ENCODE measurements around the gene DCUN1D2.

Gene DCUN1D2

DNA sequence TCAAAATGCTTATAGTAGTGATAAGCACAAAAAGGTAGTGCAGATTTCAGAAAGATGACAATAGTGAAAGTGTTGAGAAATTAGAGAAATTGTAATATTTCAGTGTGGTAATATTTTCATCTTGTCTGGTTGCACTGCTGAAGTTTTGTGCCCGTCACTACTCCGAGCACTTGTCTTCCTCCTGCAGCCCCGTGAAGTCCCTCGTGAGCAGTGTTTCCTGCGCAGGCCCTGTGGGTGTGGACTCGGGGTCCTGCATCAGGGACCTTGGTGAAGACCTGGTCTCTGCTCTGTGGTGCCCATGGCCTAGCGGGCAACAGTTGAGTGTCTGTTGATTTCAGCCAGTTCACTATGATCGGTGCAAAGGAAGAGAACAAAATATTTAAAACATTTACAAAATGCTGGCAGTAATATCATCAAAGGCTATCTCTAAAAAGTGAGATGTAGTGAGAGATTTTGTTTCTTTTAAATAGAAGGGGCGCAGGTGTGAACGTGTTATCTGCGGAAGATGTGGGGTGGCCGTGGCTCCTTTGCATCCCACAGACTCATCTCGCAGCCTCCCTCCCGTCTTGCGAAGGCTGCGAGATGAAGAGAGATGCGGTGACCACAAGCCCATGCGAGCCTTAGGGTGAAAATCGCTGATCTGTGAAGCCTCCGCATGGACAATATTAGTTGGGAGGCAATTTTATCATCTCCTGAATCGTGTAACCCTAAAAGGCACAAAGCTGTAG lies 27.7 kb upstream of the DCUN1D2 start:
- no peak for DNase-seq

DNA sequence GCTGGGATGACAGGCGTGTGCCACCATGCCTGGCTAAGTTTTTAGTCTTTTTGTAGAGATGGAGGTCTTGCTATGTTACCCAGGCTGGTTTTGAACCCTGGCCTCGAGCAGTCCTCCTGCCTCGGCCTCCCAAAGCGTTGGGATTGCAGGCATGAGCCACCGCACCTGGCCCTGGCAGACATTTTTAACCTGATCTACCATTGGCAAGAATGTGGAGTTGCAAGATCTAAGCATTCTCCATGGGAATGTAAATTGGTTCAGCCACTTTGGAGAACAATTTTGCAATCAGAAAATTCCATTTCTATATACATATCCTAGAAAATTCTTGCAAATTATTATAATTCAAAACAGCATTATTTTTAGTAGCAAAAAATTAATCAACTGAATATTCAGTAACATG lies 24.3 kb upstream of the DCUN1D2 start:
- no peak for DNase-seq

DNA sequence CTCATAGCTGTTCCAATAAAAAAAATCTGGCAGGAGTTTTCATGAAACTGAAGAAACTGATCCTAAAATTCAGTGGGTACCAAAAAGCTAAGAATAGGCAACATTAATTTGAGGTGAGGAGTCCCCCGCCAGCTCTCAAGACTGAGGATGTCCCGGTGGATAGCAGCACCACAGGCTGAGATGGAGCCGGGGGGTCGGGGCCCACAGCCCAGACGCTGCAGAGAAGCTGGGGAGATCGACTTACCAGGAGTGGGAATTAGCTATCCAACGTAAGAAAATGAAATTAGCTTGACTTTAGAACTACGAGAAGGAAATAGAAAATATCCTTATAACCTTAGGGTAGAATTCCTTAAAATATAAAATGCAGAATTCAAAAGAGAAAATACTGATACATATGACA lies 23.2 kb upstream of the DCUN1D2 start:
- no peak for DNase-seq

DNA sequence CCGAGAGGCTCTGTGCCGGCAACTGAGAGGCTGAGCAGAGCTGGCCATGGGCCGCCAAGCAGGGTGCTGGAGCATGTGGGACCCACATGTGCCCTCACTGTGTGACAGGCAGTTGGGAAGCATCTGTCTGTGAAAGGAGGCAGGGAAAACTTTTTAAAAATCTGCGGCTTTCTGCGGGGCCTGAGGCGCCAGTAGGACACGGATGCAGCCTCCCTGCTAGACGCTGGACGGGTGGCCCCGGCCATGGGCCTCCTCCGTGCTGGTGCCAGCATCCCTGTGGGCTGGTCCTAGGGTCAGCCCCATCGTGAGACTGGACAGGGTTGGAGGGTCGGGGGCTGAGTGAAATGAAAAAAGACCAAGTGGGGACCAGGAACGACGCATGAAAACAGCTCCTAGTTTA lies 20.9 kb upstream of the DCUN1D2 start:
- DNase-seq: no peak

DNA sequence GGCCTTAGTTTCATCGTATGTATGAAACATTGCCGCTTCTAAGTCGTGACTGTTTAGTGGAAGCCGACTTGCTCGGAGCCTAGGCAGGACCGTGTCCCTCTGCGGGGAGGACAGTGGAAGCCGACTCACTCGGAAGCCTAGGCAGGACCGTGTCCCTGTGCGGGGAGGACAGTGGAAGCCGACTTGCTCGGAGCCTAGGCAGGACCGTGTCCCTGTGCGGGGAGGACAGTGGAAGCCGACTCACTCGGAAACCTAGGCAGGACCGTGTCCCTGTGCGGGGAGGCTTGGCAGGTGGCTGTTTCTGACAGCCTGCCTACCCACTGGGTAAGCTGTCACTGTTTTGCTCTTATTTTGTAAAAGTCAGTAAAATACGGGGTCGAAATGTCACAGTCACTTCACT lies 20.4 kb upstream of the DCUN1D2 start:
- DNase-seq: no peak

DNA sequence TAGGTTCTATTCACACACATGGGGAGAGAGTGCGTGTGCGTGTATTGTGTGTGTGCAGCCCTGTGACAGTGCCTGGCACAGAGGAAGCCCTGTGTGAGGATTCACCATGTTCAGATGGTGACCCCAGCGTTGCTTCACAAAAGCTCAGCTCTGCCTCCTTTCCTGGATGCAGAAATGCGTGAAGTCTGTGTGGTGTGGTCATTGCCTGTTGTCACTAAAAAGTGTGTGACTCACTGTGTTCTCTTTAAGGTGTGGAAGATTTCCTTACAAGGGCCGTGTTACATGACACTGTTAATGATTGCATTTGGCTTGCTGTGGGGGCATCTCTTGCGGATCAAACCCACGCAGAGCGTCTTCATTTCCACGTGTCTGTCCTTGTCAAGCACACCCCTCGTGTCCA lies 19.5 kb upstream of the DCUN1D2 start:
- DNase-seq: no peak

DNA sequence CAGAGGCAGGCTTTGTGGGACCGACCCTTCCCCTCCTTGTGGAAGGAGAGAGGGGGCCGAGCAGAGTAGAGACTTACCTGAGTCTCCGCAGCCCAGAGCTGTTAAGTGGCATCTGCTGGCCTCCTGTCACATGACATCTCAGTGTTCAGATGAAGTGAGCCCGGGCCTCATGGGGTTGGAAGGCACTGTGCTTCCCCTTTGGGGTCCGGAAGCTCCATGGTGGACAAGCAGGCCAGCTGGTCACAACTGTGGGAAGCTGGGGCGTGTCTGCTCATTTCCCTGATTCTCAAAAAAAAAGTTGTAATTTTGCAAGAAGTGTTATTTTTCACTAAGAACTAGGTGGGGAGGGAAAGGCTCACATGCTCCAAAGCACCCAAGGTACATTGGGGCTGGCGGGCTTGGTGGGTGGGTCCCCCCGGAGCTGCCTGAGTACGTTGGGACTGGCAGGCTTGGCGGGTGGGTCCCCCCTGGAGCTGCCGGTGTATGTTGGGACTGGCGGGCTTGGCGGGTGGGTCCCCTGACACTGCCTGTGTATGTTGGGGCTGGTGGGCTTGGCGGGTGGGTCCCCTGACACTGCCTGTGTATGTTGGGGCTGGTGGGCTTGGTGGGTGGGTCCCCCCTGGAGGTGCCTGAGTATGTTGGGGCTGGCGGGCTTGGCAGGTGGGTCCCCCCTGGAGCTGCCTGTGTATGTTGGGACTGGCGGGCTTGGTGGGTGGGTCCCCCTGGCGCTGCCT lies 18.2 kb upstream of the DCUN1D2 start:
- no peak for DNase-seq

DNA sequence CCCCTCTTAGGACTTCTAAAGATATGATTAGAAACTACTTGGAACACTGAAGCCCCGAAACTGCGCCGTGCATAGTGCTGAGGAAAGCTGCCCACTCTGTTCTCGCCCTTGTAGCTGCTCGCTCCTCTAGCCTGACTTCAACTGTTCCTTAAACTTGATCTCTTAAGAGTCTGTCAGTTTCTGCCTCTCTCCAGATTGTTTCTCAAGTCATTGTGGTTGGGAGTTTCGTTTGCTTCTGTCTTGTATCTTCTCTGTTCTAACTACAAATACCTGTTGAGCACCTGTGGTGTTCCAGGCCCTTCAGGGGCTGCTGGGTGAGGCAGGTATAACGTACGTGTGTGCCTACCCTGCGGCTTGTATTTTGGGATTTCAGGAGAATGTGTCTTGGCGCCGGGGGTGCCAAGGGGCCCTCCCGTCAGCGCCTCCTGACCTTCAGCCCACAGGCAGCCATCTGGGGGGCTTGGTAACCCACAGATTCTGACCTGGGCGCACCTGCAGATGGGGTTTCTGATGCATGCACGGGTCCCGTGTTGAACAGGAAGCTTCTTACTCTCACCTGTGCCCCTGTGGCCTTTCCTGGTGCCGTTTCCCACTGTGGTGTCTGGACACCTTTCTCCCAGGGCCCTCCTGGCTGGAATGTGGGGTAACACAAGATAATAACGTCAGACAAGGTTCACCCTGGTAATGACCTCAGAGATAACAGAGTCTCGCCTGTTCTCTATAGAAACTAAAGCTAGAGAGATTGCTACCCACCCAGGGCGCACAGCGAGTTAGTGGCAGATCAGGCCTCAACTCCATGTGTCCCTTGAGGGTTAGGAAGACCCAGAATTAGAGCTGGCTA lies 17.2 kb upstream of the DCUN1D2 start:
- DNase-seq: no peak

DNA sequence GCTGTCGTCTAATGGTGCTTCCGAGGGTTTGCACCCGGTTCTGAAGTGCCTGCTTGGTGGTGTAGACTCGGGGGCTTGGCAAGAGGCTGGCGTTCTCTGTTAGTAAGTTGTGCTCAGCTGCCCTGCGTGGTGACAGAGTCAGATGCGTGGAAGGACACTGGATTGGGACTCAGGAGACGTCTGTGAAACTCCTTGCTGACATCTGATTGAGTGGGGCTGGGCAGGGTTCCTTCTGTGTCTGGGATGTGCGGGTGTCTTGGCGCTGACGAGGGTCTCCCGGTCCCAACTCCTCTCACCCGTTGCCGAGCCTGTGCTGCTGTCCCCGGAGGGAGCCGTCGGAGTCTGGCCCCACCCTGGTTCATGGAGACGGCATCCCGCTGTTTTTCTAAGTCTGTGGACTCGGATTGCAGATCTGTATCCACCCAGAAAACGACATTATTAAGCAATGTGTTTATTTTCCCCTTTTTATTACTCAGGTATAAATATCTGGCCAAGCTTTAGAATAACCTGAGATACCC lies 16.4 kb upstream of the DCUN1D2 start:
- no peak for DNase-seq

DNA sequence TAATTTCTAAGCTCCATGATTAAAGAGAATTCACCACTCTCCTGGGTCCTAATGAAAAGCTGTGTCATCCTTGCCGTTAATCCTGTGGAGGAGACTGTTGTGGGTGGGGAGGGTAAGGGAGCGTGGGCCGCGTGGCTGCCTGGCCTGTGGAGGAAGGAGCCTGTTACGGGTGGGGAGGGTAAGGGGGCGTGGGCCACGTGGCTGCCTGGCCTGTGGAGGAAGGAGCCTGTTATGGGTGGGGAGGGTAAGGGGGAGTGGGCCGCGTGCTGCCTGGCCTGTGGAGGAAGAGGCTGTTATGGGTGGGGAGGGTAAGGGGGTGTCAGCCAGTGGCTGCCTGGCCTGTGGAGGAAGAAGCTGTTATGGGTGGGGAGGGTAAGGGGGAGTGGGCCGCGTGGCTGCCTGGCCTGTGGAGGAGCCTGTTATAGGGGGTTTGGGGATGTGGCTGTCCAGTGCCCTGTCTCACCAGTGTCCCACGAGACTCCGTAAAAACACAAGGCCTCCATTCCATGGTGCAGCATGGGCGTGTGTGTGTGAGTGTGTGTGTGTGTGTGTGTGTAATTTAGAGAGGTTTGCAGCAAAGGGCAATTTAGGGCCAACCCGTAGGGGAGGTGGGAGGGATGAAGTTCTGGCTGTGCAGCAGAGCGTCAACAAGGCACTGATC lies 15.6 kb upstream of the DCUN1D2 start:
- no peak for DNase-seq

DNA sequence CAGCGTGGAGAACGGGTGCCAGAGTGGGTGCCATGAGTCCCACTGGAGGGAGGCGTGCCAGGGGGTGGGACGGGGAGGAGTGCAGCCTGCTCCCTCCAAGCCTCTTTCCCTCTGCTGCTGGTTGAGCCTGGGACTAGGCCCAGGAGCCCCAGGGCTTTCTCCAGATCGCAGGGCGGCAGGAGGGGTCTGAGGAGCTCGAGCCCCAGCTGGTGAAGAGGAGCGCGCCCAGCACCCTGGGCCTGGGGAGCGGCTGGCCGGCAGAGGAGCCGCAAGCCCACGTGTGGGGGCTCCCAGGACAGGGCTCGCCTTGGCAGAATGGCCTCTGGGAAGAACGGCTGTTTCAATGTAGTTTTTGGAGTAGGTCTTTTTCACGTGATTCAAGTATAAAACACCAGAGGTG lies 12.2 kb upstream of the DCUN1D2 start:
- no peak for DNase-seq

DNA sequence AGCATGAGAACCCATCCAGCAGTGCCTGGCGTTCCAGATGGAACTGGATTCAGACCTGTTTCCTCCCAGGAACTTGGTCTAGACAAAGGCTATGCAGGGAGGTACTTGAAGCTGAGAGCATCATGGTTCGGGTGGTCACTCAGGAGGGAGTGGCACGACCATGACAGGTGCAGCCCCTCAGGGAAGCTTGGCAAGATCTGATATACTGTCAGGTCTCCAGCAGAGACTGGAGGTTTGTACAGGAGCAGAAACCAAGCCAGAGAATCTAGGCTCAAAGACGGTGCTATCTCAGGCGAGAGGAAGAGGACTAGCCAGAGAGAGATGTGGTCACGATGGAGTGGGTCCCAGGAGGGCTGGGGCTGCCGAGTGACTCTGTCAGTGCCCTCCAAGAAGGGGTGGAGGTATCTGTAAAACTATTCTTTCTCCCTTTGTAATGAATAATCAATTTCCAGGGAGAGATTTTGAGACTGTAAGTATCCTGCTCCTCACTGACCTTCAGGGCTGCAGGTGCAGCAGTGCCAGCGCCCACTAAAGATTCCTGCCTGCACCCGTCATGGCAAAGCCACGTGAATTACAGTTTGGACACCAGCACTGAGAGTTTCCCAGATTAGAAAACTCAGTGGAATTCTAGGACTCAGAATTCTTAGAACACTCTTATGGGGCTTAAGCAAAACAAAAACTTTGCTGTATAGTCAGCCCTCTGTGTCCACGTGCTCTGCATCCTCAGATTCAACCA lies 10.2 kb upstream of the DCUN1D2 start:
- no peak for DNase-seq

DNA sequence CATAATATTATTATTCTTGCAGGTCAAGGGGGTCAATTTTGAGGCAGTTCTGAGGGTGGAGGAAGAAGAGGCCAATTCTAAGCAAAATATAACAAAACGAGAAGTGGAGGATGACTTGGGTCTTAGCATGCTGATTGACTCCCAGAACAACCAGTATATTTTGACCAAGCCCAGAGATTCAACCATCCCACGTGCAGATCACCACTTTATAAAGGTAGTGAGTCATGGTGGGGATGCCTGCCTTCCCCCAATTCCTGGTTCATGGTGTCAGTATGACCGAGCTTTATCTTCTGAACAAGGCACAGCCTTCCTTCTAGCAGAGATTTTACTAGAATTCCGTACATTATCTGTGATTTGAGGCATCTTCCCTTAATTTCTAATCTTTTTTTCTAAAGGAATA lies 9.4 kb upstream of the DCUN1D2 start:
- DNase-seq: no peak

DNA sequence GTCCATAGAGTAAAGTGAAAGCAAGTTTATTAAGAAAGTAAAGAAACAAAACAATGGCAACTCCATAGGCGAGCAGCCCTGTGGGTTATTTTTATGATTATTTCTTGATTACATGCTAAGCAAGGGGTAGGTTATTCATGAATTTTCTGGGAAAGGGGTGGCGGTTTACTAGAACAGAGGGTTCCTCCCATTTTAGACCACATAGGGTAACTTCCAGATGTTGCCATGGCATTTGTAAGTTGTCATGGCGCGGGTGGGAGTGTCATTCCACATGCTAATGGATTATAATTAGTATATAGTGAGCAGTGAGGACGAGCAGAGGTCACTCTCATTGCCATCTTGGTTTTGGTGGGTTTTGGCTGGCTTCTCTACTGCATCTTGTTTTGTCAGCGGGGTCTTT lies 8.4 kb upstream of the DCUN1D2 start:
- DNase-seq: no peak

DNA sequence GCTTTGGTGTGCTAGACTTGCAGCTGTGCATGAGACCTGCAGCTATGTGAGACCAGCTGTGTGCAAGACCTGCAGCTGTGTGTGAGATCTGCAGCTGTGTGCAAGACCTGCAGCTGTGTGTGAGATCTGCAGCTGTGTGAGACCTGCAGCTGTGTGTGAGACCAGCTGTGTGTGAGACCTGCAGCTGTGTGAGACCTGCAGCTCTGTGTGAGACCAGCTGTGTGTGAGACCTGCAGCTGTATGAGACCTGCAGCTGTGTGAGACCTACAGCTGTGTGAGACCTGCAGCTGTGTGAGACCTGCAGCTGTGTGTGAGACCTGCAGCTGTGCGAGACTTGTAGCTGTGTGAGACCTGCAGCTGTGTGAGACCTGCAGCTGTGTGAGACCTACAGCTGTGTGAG lies 6.7 kb upstream of the DCUN1D2 start:
- DNase-seq: no peak

DNA sequence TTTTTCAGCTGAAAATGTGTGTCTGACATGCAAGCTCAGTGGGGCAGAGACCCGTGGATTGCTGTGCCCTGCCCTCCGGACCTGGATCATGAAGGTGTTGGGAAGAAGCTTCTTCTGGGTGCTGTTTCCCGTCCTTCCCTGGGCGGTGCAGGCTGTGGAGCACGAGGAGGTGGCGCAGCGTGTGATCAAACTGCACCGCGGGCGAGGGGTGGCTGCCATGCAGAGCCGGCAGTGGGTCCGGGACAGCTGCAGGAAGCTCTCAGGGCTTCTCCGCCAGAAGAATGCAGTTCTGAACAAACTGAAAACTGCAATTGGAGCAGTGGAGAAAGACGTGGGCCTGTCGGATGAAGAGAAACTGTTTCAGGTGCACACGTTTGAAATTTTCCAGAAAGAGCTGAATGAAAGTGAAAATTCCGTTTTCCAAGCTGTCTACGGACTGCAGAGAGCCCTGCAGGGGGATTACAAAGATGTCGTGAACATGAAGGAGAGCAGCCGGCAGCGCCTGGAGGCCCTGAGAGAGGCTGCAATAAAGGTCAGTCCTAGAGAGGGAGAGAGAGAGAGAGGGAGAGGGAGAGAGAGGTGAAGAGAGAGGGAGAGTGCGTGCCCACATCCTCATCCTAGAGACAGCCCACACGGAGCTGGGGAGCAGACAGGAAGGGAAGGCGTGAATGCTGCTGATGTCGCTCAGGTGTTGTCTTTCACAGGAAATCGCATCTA lies 5.1 kb upstream of the DCUN1D2 start:
- no peak for DNase-seq

DNA sequence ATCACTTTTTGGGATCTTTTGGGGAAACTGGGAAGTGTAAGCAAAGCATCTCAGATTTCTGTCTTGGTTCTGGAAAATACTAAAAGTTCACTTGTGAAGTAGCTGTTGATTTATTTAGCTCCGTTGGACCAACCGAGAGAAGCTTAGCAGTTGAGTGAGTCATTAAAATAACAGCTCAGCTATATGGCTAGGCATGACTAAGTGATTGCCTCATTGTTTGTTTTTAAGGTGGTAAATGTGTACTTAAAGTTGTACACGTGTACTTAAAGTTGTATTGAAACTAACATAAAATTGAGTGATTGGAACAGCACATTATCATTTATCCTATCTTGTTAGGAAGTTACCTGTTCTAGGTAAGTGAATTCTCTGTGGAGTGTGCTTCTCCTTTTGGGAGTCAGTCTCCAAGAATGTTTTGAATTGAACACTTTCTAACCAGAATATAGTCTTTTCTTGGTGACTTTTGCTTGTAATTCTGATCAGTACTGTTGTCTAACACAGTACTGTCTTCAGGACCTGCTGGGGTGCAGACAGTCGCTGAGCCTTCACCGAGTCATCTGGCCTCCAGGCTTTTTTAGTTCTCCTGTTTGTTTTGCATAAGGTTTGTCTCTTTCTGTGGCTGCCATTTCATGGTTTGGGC lies 2.9 kb upstream of the DCUN1D2 start:
- DNase-seq: no peak

DNA sequence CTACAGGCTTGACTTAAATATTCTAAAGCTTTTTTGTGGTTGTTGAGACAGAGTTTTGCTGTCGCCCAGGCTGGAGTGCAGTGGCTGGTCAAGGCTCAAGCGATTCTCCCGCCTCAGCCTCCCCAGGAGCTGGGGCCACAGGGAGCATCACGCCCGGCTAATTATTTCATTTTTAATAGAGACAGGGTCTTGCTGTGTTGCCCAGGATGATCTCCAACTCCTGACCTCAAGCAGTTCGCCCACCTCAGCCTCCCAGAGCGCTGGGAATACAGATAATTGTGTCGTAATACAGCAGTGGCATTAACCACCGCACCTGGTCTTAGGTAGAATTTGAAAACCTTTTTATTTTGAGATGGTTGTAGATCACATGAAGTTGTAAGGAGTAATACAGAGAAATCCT lies 1.5 kb upstream of the DCUN1D2 start:
- no peak for DNase-seq

DNA sequence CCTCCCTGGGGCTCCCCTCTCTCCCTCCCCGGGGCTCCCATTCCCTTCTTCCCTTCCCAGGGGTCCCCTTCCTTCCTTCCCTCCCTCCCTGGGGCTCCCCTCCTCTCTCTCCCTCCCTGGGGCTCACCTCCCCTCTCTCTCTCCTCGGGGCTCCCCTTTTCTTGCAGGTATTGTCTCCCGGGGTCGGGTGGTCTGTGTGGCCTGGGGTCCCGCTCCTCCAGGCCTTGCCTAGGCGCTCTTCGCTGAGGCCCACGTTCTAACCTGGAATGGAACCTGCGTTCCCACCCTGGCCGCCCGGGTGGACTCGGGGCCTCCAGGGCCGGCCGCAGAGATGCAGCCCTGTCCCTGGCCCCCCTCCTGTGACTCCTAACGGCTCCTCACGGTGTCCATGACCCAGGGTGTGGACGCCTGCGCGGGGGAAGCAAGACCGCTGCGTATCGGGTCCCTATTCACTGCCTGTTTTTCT lies 940 bp upstream of the DCUN1D2 start:
- no peak for DNase-seq

DNA sequence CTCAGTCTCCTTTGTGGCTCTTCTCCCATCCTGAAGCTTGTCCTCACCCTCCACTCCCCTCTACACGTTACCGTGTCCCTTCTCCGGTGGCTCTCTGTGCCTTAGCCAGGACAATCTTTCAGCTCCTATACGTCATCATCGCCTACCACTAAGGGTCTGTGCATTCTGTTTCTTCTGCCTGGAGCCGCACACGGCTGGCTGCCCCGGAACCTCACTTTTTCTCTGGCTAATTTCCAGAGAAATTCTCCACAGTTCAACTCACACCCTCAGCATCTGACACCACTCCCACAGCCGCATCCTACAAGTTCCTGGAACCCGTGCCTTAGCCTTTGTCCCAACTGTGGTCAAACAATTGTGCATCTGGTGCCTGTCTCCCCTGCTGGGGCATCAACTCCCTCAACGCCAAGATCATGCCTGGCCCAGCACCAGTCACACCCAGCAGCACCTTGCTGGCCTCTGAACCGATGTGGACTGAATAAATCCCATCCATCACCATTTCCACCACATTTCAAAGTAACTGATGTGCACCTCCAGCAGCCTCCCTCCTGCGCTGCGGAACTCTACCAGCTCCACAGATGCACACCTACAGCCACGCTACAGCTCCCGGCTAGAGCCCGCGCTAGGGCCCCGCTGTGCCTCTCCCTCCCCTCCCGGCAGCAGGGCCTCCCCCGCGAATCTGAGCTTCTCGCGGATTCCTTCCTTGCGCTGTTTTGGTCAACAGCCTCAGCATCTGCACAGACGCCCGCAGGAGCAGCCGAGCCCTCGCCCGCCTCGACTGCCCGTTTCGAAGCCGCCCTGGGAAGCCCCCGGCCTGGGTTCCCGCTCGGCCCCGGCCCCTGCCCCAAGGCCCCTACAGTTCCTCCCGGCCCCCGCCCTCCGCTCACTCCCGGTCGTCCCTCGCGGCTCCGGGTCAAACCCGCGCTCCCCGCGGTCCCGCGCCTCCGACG lies 689 bp downstream of the DCUN1D2 start:
- peak; percentile 35 for DNase-seq
